Heart right ventricle (tissue), 16 donors: Measurements from ENCODE around the gene ECHDC3. TPM values are rescaled to one million over a fixed set of nuclear protein-coding genes. Genes with fewer than 3 reads are reported as not detected.

Experiments
- ATAC-seq, 8 donors: fragments of 200-7000 bp; cut with Tn5 transposase; one replicate each; pipeline ENCODE4 v1.9.1; 2020; ENCODE audit warnings: mild to moderate bottlenecking in 8 of 8, moderate library complexity in 8 of 8, moderate number of reproducible peaks in 1 of 8
- DNase-seq, 2 donors: peaks; one replicate each; pipeline ENCODE4 v3.0.0-alpha.2; 2020
- H3K27ac ChIP-seq, 10 donors: fragments of 200-600 bp; sonication (generic) in 2 of 10; one replicate each; pipeline versions ENCODE4 v1.5.0 to v1.8.0; 2020 to 2022; ENCODE audit warnings: mild to moderate bottlenecking in 3 of 10
- H3K27me3 ChIP-seq, 7 donors: fragments of 200-600 bp; one replicate each; pipeline ENCODE4 v1.8.0; 2021 to 2022; ENCODE audit warnings: mild to moderate bottlenecking in 2 of 7
- H3K36me3 ChIP-seq, 9 donors: fragments of 200-600 bp; sonication (generic) in 1 of 9; one replicate each; pipeline versions ENCODE4 v1.5.0 to v1.8.0; 2020 to 2022; ENCODE audit warnings: mild to moderate bottlenecking in 2 of 9
- H3K4me1 ChIP-seq, 9 donors: fragments of 200-600 bp; sonication (generic) in 1 of 9; one replicate each; pipeline versions ENCODE4 v1.5.0 to v1.8.0; 2020 to 2022; ENCODE audit warnings: mild to moderate bottlenecking in 4 of 9
- H3K4me3 ChIP-seq, 10 donors: fragments of 200-600 bp; sonication (generic) in 2 of 10; one replicate each; pipeline versions ENCODE4 v1.5.0 to v1.8.0; 2020 to 2022; ENCODE audit warnings: mild to moderate bottlenecking in 7 of 10, moderate library complexity in 2 of 10
- H3K9me3 ChIP-seq, 11 donors: fragments of 200-600 bp in 10 of 11; sonication (generic) in 2 of 11; one replicate each; pipeline versions ENCODE4 v1.5.0 to v1.8.0; 2013 to 2022; ENCODE audit warnings: mild to moderate bottlenecking in 2 of 11, control low read depth in 1 of 11, moderate library complexity in 1 of 11
- CTCF ChIP-seq, 9 donors: fragments of 200-600 bp; sonication (generic) in 2 of 9; IDR thresholded peaks; one replicate each; pipeline versions ENCODE4 v1.5.0 to v1.8.0; 2021 to 2022; ENCODE audit warnings: antibody characterized with exemption in 9 of 9, mild to moderate bottlenecking in 5 of 9, moderate library complexity in 1 of 9
- WGBS, 2 donors: extraction: QIAGEN DNeasy Blood & Tissue Kit; methylation state at CpG; one replicate each; pipeline ENCODE4 v1.1.7; 2013; ENCODE audit warnings: inconsistent platforms in 1 of 2; 5-methylcytosine and 5-hydroxymethylcytosine counted together
- intact Hi-C, 10 donors: fragments of 100-400 bp; cut with DNase I; formaldehyde crosslinking; loops; one replicate each; pipeline versions ENCODE4 v1.11.1 to v1.14.2; 2022
- long read RNA-seq, 3 donors: library from polyadenylated mRNA; unstranded; transcript quantifications; one replicate each; pipeline ENCODE4 v2.0.0, GENCODE V29; 2020 to 2021
- polyA plus RNA-seq, 2 donors: library from polyadenylated mRNA; stranded (reverse); fragments of 200-250 nt; gene quantifications; one replicate each; pipeline ENCODE4 v1.2.3, GENCODE V29; 2013
- total RNA-seq, 10 donors: library from RNA; stranded (reverse); fragmentation: NEBNext Ultra II Directional in 3 of 10; extraction: Animal tissue kit (Norgen Biotek cat#: 25700) in 3 of 10; gene quantifications; one replicate each; pipeline versions ENCODE4 v1.2.1 to v1.2.4, GENCODE V29; 2021 to 2023
- donor health status: Arrhythmogenic right ventricular cardiomyopathy.
- donor health status: ischemic (EF 13 %, LVEDD 7.1; RV severe dilation, severe dysfunction).
- donor health status: healthy with polysubstance abuse.
- donor health status: DM: no; HTN: yes; CAD: no.
- donor health status: DM: no; HTN: no; CAD: no.
- donor health status: ischemic (EF 25% LVEDD 6.9; RV normal size, moderate dysfunction).
- donor health status: ischemic (EF 25% LVEDD 5.7; RV mildly dilated, moderate dysfunction).
- donor health status: healthy.
- donor health status: DM: yes; HTN: yes; CAD: no.
- donor health status: Ischemic cardiomyopathy.
- donor health status: ischemic (EF 35%, LVEDD 5.7; RV mildly dilated, moderate dysfunction).
- donor health status: nonischemic (EF 11% LVEDD 7.7; RV severe dilation, severe dysfunction).
- donor health status: DM: yes; HTN: yes; CAD: no.
- donor health status: PGD.
- donor health status: ischemic (EF 29% LVEDD 5.4; RV normal size, mild dysfunction).
- donor health status: nonischemic (EF 23%, LVEDD 6.1; RV moderate dilation, normal function).

ECHDC3 gene
- total RNA-seq (100 to 1,000 TPM in 2 of 10 donors, 10 to 100 TPM in 8; 39.6 to 114 (median 57.1) TPM), polyA plus RNA-seq (10 to 100 TPM; 15.0 to 83.1 TPM)
- long read RNA-seq, donor 1, transcript ECHDC3-201 (5 exons, 1,649 nt) = major isoform, 294 of 369 reads
- long read RNA-seq, donor 1, partial matches to known transcripts = 47 of 369 reads
- long read RNA-seq, donor 1, other reads (novel, unspliced or antisense) = 26 of 369 reads
- long read RNA-seq, donor 2, transcript ECHDC3-201 (5 exons, 1,649 nt) = major isoform, 166 of 229 reads
- long read RNA-seq, donor 2, partial matches to known transcripts = 37 of 229 reads
- long read RNA-seq, donor 2, other reads (novel, unspliced or antisense) = 26 of 229 reads
- long read RNA-seq, donor 3, transcript ECHDC3-201 (5 exons, 1,649 nt) = major isoform, 47 of 83 reads
- long read RNA-seq, donor 3, partial matches to known transcripts = 24 of 83 reads
- long read RNA-seq, donor 3, other reads (novel, unspliced or antisense) = 11 of 83 reads

DNA sequence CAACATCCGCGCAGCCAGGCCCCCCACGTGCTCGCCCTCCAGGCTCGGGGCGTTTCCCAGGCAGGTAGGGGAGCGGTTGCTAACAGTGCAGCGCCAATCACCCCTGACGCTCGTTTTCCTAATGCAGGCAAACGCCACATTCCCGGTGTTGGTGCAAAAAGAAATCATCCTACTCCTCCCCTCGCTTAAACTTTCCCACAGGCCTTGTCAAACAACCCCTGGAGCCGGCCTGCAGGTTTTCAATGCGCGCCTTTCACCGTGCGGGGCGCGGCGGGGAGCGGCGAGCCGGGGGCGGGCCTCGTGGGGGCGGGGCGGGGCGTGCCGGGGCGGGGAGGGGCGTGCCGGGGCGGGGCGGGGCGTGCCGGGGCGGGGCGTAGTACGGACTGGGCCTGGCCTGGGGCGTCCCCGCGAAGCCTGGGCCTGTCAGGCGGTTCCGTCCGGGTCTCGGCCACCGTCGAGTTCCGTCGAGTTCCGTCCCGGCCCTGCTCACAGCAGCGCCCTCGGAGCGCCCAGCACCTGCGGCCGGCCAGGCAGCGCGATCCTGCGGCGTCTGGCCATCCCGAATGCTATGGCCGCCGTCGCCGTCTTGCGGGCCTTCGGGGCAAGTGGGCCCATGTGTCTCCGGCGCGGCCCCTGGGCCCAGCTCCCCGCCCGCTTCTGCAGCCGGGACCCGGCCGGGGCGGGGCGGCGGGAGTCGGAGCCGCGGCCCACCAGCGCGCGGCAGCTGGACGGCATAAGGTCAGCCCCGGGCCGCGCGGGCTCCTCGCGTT is at the start of gene ECHDC3:
ECHDC3 (plus strand) TSS at position 374 of the 770 bp plus-strand sequence; CDS start at position 569, 195 bp downstream.
- H3K4me3 ChIP-seq = peak within 1 kb of the TSS; percentile 36 to 69 (median 64)
- TF ChIP-seq CTCF (IDR thresholded peaks at IDR 0.05) = no peak
- peak within 1 kb of the TSS; percentile 86 to 97 (median 94) for H3K27ac ChIP-seq
- H3K36me3 ChIP-seq = no peaks in the 10 kb centered on the region
- H3K9me3 ChIP-seq = no peaks in the 10 kb centered on the region
- ATAC-seq (peak; percentile 66 to 91 (median 83)), DNase-seq (peak; percentile 61 to 75)
- intact Hi-C loops = loop anchor here in 3 of 10 donors (5.0 kb wide), 3 partner anchors 130 to 230 kb away; partner anchors contain the start of gene USP6NL (in 1 of the 3)
- H3K4me1 ChIP-seq = peaks cover 0 to 38% (median 18%) of the 10 kb centered on the region in 9 donors
- 2 to 3% methylated on average over 79 to 93 of the region's 93 CpGs for WGBS, 2 donors
- peaks cover 0 to 9% (median 0%) of the 10 kb centered on the region in 7 donors for H3K27me3 ChIP-seq

- Histone ChIP-seq H3K4me1 (peaks cover 0 to 5% (median 0%) of the 10 kb centered on the region in 9 donors), H3K27ac (no peak overlapping the region), H3K27me3 (peaks cover 0 to 7% (median 0%) of the 10 kb centered on the region in 7 donors), H3K4me3 (no peak overlapping the region), H3K9me3 (no peaks in the 10 kb centered on the region), H3K36me3 (no peaks in the 10 kb centered on the region)
- 97% methylated on average over 7 of the region's 7 CpGs for WGBS, 2 donors
- ATAC-seq (no peak), DNase-seq (no peak)
- no peak for TF ChIP-seq CTCF (IDR thresholded peaks at IDR 0.05)
- intact Hi-C loops = no loop called here
These were observed 48.8 kb upstream of the ECHDC3 start for GRCh38 chr10:11693376-11693775.

DNA sequence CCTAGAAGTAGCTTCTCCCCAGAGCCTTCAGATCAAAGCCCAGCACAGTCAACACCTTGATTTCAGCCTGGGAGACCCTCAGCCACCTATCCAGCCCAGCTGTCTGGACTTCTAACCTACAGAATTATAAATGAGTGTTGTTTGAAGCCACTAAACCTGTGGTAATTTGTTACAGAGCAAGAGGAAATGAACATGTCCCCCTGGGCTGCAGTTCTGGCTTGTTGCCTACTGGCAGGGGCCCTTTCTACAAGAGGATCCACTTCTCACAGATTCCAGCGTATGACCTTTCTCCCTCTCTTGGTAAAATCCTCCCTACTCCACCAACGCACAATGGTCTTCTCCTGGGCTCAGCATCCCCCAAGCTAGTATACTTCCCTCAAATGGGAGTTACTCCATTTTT is 46.4 kb upstream of the ECHDC3 start:
- intact Hi-C loops = no loop called here
- ATAC-seq = no peak
- Histone ChIP-seq H3K27ac (no peak overlapping the region), H3K4me1 (peaks cover 0 to 19% (median 0%) of the 10 kb centered on the region in 9 donors), H3K9me3 (no peaks in the 10 kb centered on the region), H3K27me3 (no peaks in the 10 kb centered on the region), H3K36me3 (no peaks in the 10 kb centered on the region), H3K4me3 (no peak overlapping the region)
- 54% methylated on average over 2 of the region's 2 CpGs for WGBS, 2 donors
- no peak for TF ChIP-seq CTCF (IDR thresholded peaks at IDR 0.05)
- DNase-seq = no peak
